ENCODE measurements around the gene EMX2.

Gene EMX2

DNA sequence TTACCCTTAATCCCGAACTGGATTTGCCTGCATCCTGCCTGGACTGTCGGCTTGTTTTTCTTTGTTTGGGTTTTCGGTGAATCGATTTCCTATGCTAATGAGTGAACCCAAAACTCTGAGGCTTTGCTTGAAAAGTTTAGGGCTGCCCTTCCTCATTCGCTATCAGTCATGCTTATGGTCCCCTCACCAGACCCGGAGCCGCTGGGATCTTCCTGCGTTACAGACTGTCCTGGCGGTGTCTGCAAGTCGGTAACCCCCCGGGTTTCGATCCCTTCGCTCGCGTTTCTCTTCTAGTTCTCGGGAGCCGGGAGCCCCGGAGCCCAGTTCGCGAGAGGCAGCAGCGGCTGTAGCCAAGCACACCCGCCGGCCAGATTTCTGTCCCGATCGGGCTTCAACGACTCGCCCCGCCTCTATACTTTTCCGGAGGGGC is 2.2 kb downstream of the EMX2 start:
- DNase-seq (ENCODE audit: low read depth in 2 of 2) = no peak

DNA sequence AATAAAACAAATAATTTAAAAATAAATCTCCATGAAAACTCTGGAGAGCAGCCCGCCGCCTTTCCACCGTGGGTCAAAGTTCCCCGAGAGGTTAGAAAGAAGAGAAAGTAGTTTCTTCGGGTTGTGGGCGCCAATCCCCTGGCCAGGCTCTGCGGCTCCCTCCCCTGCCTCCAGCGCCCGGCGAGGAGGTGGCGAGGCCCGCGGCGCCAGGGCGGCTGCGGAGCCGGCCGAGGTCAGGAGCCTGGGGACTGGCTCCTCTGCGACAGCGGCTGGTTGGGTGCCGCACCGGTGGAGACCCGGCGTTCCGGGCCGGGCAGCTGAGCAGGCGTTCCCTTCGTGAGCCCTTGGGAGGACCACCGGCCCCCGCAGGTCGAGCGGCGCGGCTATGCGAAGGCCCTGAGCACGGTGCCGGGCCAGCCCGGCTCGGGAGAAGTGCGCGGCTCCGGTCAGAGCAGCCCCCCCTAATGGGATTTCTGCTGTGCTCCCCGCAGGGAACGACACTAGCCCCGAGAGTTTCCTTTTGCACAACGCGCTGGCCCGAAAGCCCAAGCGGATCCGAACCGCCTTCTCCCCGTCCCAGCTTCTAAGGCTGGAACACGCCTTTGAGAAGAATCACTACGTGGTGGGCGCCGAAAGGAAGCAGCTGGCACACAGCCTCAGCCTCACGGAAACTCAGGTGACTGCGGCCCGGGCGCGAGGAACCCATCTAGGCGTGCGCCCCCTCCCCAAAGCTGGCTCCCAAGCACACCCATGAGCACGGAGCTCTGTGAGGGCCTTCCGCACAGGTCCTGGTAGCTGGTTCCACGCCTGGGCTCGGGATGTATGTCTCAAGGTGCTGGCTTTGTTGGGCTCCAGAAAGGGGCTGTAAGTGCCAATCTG is 2.8 kb downstream of the EMX2 start:
- DNase-seq (ENCODE audit: low read depth in 2 of 2) = no peak

DNA sequence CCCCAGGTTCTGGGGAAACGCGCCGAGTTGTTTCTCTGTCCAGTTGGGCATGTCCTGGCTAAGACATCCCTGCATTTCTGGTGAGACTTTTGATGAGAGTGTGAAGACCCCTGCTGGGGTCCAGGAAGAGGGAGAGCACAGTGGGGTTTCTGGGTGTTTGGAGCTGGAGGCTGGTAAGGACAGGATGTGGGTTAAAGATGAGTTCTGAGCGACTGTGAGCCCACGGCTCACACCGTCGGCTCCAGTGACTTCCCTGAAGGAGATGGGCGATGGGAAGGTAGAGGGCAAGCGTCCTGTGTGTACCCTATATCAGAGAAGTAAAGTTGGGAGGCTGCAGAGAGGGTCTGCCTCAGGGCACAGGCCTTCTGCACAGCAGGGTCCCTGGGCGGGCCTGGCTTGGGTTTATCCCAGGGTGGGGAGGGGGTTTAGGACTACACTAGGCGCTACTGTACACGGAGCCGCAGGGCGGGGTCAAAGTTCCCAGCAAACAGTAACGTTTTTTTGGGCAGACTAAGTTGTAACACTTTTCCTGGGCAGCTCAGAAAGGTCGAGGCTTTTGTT is 3.6 kb downstream of the EMX2 start:
- DNase-seq (ENCODE audit: low read depth in 2 of 2) = no peak

DNA sequence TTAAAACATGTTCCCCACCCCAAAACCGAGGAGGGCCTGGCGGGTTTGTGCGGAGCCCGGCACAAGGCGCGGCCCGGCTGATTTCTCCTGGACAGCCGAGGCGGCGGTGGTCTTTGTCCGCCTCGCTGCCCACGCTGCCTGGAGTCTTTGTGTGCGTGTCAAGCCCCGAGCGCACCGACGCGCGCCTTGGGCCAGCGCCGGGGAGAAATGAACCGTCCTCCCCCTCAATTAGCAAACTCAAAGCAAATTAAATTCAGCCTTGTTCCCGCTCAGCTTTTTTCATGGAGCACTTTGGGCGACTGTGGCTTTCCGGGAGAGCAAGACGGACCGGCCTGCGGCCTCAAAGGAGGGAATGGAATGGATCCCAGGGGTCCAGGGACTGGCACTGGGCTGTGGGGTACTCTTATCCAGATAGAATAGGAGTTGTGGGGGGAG is 4.1 kb downstream of the EMX2 start:
- DNase-seq (ENCODE audit: low read depth in 2 of 2) = no peak

DNA sequence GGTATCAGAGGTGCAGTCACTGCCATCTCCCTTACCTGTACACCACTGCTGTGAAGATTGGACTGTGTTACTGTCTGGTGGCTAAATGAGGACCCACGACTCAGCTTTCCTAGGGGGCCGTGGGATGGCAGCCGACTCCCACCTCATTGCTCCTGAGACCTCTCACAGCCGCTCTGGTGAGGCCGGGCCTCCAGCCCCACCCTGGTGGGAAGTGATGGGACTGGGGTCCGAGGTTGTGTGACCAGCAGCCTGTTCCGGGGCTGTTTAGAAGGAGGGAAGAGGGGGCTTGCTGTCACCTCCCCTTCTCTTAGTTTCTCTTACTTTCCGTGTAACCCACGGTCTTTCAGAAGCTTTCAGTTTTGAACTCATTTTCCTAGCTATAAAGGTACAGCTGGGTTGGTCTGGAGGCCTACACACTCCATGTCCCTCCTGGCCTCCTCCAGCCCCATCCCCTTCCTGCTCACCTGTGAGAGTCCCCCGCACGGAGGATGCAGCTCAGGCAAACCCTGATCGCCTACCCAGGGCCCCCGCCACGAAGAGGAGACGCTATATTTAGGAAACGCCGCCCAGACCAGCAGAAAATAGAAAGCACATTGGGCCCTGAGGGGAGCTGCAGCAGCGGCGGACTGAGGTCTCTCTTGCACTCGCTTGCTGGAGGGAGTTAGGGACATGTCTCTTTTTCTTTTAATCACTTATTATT is 4.6 kb downstream of the EMX2 start:
- DNase-seq (ENCODE audit: low read depth in 2 of 2) = no peak

DNA sequence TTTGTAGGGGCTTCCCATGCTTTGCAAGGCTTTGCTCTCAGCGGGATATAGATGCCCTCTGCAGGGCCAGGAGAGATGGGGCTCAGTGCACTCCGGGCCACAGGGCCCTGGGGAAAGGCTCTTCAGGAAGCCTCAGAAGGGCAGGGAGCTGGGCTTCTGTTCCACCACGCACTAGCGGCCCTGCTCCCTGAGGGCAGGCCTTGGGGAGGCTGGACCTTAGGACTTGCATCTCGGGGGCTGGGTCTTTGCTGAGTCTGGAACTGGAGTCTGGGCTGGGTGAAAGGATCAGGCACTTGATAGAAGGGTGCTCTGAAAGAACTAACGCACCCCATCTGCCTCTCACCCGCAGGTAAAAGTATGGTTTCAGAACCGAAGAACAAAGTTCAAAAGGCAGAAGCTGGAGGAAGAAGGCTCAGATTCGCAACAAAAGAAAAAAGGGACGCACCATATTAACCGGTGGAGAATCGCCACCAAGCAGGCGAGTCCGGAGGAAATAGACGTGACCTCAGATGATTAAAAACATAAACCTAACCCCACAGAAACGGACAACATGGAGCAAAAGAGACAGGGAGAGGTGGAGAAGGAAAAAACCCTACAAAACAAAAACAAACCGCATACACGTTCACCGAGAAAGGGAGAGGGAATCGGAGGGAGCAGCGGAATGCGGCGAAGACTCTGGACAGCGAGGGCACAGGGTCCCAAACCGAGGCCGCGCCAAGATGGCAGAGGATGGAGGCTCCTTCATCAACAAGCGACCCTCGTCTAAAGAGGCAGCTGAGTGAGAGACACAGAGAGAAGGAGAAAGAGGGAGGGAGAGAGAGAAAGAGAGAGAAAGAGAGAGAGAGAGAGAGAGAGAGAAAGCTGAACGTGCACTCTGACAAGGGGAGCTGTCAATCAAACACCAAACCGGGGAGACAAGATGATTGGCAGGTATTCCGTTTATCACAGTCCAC is 5.4 kb downstream of the EMX2 start:
- DNase-seq (ENCODE audit: low read depth in 2 of 2) = no peak

DNA sequence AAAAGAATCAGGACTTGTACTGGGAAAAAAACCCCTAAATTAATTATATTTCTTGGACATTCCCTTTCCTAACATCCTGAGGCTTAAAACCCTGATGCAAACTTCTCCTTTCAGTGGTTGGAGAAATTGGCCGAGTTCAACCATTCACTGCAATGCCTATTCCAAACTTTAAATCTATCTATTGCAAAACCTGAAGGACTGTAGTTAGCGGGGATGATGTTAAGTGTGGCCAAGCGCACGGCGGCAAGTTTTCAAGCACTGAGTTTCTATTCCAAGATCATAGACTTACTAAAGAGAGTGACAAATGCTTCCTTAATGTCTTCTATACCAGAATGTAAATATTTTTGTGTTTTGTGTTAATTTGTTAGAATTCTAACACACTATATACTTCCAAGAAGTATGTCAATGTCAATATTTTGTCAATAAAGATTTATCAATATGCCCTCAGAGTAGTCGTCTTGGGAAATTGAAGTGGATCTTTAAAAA is 6.6 kb downstream of the EMX2 start:
- no peak for DNase-seq (ENCODE audit: low read depth in 2 of 2)

DNA sequence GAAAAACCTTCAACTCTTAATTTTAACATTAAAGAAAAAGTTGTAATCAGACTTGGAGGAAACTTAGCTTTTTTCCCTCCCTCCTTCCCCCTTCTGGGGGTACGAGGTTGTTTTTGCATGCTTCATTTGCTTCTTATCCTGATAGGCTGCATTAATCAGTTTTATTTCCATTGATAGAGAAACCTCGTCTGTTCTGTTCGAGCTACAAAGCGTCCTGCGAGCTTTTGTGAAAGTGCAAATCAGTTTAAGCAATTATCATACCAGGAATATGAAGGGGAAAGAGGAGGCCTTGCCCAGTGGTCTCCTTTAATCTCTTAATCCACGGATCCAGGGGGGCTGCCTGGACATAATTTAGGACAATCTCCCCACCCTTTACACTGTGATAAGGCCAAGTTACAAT is 7.5 kb downstream of the EMX2 start:
- no peak for DNase-seq (ENCODE audit: low read depth in 2 of 2)

DNA sequence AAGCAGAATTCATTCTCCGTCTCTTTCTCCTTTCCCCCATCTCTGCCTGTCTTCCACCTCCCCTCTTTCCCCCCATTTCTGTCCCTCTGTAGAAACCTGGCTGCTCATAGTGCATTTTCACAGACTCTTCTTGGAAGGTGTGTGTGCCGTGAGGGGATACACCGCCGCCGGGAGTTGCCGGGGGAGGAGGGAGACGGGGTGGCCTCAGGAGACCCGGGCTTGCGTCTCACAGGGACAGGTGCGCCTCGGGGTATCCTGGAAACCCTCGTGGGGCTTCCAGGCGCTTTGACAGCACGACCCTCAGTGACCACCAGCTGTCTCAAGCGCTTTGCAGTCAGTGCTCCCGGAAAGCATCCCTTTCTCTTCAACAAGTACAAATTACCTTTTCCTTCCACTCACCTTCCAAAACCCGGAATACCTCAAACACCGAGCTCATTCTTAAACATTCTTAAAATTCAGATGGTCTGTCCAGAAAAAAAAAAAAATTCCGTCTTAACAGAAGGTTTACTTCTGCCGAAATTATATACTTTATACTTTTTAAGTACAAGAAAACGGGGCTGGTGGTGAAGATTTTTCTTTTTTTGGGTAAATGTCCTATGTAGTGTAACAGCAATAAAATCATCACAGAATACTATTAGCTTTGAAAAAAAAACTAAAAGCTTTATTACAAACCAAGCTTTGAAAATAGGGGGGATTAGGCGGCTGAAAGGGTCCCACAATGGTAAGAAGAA is 8.2 kb downstream of the EMX2 start:
- DNase-seq (ENCODE audit: low read depth in 2 of 2) = no peak

DNA sequence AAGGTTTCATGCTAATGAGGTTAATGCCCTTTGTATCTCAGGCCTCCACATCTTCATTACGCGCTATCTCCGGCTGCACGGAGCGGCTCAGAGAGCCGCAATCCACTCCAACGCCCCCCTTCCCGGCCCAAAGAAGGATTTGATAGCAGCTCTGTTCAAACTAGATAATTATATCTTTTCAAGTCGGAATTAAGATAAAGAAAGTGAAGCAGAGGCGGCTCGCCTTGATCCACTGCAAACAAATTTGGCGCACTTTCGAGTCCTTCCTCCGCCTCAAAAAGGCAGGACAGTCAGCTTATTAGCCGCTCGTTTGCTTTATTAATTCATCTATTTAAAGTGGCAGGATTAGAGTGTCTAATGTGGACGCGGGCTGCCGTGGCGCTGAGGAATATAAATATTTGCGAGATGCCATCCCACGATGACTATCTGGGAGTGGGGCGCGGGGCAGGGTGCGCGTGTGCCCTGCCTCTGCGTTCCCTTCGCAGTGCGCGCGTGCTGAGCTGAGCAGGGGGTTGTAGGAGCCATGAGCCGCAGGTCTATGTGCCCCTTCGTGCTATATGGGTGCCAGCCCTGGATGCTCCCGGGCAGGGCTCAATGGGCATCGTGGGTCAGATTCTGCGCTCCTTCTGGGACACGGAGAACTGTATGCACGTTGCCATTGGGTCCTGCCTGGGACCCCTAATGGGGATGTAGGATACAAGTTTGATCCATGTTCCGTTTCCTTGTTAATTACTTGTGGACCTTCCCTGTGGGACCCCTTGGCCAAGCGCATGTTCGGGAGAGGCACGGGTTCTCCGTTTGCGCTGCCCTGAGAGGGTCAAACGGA is 9.0 kb downstream of the EMX2 start:
- no peak for DNase-seq (ENCODE audit: low read depth in 2 of 2)

DNA sequence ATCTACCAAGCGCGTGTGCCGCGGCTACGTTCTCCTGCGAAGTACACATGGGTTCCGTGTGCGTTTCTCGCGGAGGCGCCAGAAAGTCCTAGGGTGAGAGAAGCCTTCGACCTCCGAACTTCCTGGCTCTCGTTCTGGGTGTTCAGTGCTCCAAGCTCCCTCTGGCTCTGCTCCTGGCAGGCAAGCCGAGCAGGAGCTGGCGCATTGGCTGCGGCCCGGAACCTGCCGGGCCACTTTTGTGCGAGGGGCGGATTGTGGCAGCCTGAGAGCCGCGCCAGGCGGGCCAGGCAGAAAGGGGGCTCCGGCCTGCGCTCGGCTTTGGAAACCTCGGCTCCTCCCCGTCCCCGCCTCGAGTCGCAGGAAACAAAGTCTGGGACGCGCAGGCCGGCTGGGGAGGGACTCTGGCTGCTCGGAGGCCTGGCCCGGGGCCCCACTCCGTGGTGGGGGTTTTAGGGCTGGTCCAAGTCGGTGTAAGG is 9.6 kb downstream of the EMX2 start:
- DNase-seq (ENCODE audit: low read depth in 2 of 2) = no peak

DNA sequence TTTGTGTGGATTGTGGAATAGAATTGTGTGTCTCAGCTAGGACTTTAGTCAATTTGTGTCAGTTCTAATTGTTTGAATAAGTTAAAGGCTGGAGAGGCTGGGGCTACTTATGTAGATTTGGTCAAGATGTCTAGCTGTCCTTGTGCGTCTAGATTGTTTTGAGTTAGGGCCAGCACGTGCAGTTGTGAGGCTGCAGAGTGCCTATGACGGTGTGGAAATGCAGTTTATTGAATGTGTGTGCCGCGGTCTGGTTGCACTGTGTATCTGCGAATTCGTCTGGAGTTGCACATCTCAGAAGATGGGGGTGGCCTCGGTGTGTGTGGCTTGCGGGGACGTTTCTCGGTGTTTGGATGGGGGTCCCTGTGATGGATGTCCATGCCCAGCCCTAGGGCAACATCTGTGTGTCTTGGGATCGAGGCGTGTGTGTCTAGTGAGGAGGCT is 10.2 kb downstream of the EMX2 start:
- DNase-seq (ENCODE audit: low read depth in 2 of 2) = no peak

DNA sequence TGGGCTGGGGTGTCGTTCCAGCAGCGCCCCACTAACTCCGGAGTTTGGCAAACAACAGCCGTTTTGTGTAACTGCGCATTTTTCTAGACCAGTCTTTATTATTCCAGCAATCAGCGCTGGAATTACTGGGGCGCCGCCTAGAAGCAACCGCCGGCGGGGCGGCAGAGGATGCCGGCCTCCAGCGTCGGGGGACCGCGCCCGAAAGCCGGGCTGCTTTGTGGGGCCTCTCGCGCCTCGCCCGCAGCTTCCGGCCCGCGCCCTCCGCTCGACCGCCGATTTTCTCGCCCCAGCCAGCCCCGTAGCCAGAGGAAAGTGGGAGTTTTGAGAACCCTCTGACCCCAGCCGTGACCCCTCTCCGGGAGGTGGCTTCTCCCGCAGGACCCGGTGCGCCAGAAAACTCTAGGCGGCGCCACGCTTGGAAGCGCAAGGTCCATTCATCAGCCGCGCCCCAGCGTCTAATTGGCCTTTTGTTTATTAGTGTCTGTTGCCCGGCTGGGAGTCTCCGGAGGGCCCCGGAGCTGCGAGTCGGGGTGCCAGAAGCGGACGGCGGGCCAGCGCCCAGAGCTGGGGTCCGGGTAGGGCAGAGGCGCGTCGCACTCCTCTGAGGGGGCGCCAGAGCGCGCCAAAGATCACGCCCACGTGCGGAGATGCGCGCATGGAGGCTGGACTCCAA is 10.7 kb downstream of the EMX2 start:
- no peak for DNase-seq (ENCODE audit: low read depth in 2 of 2)

DNA sequence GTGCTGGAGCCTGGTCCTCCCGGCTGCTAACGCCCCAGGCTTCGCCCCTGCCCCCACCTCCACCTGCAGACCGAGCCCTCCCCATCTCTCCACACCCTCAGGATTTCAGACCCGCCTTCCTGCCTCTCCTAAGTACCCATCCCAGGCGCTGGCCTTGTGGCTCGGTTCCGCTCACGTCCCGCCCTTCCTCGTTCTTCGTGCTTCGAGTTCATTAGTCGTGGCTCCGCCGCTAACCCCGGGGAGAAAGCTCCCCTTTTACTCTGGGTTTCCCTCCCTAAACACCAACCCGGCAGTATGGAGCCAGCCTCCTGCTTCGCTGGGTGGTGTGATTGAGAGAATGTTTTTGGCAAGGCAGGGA is 11.2 kb downstream of the EMX2 start:
- DNase-seq (ENCODE audit: low read depth in 2 of 2) = no peak

DNA sequence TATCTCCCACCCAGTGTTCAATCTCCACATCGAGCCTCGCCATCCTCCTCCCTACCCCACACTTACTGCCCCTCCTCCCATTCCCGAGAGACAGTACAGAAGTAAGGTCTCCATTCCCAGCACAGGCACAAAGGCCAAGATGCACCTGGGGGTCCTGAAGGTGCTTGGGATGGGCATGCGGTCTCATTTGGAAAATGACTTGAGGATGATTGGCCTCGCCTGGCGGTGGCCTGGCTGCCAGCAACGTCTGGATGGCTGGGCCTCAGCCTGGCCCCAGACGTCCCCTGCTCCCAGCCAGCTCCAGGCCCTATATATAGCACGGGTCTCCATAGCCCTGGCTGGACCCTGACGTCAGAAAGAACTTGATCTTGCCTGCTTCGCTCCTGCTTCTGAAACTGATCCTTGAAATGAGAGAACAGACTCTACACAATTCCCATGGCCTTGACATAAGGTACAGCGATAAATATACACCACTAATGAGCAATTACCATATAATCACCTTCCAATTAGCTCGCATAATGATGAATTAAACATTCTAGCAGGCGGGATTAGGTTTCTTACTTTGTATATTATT is 11.8 kb downstream of the EMX2 start:
- DNase-seq (ENCODE audit: low read depth in 2 of 2) = no peak

DNA sequence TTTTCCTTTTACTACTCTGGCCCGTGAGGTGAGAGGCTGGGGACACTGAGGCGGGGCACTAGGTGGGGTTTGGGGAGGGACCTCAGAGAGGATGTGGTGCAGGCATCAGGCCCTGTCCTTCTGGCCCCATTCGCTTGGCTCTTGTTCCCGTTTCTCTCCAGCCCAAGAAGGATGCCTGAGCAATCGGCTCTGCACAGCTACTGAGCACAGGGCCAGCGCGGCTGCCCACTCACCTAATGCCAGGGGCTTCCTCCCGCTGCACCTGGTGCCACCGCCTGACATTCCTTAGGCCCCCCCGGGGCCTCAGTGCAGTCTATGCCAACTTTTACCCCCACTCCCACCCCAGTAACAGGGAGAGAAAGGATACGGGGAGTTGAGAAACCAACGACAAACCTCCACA is 12.5 kb downstream of the EMX2 start:
- DNase-seq (ENCODE audit: low read depth in 2 of 2) = no peak

DNA sequence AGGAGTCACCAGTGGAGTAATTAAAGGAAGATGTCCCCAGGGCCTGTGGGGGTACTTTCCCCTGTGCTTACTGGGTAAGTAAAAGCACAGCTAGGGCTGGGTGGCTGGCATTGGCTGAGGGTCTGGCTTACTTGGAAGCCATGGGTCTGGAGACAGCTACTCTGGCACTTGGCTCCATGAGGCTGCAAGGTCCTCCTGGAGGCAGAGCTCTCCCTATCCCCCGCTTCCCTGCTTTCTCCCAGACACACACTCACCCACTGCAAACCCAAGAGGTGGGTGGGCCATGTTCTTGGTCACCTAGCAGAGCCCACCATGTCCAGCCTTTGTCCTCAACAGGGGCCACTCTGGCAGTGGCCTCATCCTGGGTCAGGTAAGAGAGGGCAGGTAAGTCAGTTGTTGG is 13.3 kb downstream of the EMX2 start:
- no peak for DNase-seq (ENCODE audit: low read depth in 2 of 2)

DNA sequence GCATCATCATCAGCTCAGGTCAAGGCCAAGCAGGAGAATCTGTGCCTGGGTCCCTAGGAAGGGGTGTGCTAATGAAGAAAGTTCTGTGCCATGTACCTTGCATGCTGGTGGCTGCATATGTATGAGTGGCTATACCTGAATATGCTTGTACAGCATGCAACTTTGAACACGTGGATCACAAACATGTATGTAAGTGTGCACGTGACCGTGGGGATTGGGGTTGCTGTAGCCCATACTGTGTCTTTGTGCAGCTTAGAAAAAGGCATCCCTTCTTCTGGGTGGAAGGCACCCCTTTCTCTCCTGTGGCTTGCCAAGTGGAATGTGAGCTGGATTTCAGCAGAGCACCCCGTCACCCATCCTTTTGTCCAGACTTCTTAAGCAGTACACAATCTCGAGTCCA is 13.8 kb downstream of the EMX2 start:
- no peak for DNase-seq (ENCODE audit: low read depth in 2 of 2)

DNA sequence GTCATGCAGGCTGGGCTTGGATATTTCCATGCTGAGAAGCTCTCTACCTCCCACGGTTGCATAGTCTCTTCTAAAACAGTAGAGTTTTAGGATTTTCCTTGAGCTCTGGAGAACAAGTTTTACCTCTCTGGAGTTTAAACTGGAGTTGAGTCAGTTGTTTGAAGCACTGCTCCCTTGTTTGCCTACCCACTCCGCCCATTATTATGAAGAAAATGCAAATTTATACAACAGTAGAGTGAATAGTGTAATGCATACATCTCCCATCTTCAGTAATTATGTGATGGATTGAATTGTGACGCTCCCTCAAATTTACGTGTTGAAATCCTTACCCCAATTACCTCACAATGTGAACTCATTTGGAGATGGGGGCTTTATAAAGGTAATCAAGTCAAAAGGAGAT is 17.2 kb downstream of the EMX2 start:
- DNase-seq (ENCODE audit: low read depth in 2 of 2) = no peak

All from stimulated activated CD8-positive, alpha-beta memory T cell treated with anti-CD3 and anti-CD28 coated beads, Interleukin-7, amount 100 ng/mL, for 1 hour (primary cell).